Breast epithelium (tissue), 3 donors: Measurements from ENCODE around the gene CARD14.

ENCODE experiments used
- POLR2A ChIP-seq: fragments of 450-650 bp; IDR thresholded peaks from one replicate; pipeline ENCODE4 v1.6.1; 2016; ENCODE audit warnings: antibody characterized with exemption, mild to moderate bottlenecking, moderate library complexity
- POLR2AphosphoS5 ChIP-seq, 3 donors: sonication (generic); formaldehyde crosslinking; IDR thresholded peaks; one replicate each; pipeline ENCODE4 v1.6.1; 2017; ENCODE audit warnings: antibody characterized with exemption in 3 of 3
- TF ChIP-seq, protein P1 (sequence below), 3 donors: fragments of 450-650 bp; IDR thresholded peaks; one replicate each; pipeline ENCODE4 v1.5.1; 2016 to 2017; ENCODE audit warnings: antibody characterized with exemption in 3 of 3, mild to moderate bottlenecking in 3 of 3, moderate library complexity in 3 of 3

- TF ChIP-seq, protein P1, sequence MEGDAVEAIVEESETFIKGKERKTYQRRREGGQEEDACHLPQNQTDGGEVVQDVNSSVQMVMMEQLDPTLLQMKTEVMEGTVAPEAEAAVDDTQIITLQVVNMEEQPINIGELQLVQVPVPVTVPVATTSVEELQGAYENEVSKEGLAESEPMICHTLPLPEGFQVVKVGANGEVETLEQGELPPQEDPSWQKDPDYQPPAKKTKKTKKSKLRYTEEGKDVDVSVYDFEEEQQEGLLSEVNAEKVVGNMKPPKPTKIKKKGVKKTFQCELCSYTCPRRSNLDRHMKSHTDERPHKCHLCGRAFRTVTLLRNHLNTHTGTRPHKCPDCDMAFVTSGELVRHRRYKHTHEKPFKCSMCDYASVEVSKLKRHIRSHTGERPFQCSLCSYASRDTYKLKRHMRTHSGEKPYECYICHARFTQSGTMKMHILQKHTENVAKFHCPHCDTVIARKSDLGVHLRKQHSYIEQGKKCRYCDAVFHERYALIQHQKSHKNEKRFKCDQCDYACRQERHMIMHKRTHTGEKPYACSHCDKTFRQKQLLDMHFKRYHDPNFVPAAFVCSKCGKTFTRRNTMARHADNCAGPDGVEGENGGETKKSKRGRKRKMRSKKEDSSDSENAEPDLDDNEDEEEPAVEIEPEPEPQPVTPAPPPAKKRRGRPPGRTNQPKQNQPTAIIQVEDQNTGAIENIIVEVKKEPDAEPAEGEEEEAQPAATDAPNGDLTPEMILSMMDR (IDR thresholded peaks at IDR 0.05): no peak
- no peak for TF ChIP-seq POLR2A
- no peak for TF ChIP-seq POLR2AphosphoS5 (IDR thresholded peaks at IDR 0.05)
These were observed 46.0 kb upstream of the CARD14 start for GRCh38 chr17:80123791-80124190.
